AG10803 (cell line): Measurements from ENCODE around the gene ZNF687.
"Not testable (repeated sequence)": the region's sequence is repeated elsewhere in the genome, so short reads cannot be mapped to it uniquely, and the experiment has no call there.

Experiments used
- DNase-seq: peaks from one replicate; pipeline ENCODE4 v3.0.0; 2010; ENCODE audit warnings: low read depth
- H3K4me3 ChIP-seq: 2 replicates; pipeline ENCODE4 v1.5.1; 2011; ENCODE audit warnings: mild to moderate bottlenecking, low read length, control low read depth
- TF ChIP-seq, protein P1 (sequence below): conservative IDR thresholded peaks from 2 replicates; pipeline ENCODE4 v1.5.1; 2011; ENCODE audit warnings: mild to moderate bottlenecking, low read length, control low read depth, inconsistent platforms

ZNF687 gene

DNA sequence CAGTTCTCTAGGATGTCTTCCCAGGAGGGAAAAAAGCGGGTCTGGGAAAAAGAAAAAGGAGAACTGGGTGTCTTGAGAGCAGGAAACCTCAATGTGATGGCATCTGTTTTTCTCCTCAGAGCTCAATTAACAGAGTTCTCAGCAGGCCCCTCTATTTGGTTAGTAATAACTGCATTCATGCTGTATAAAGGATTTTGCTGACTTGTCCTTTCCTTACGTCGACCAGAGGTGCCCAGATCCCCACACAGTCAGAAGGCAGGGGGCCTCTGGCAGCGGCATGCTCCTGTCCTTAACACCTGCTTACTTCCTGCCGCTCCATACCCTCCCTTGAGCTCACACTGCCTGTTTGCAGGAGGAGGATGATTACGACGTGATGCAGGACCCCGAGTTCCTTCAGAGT, 15.3 kb upstream of the ZNF687 start:
- no peak for DNase-seq
- no peak overlapping the region for H3K4me3 ChIP-seq
- TF ChIP-seq, protein P1, sequence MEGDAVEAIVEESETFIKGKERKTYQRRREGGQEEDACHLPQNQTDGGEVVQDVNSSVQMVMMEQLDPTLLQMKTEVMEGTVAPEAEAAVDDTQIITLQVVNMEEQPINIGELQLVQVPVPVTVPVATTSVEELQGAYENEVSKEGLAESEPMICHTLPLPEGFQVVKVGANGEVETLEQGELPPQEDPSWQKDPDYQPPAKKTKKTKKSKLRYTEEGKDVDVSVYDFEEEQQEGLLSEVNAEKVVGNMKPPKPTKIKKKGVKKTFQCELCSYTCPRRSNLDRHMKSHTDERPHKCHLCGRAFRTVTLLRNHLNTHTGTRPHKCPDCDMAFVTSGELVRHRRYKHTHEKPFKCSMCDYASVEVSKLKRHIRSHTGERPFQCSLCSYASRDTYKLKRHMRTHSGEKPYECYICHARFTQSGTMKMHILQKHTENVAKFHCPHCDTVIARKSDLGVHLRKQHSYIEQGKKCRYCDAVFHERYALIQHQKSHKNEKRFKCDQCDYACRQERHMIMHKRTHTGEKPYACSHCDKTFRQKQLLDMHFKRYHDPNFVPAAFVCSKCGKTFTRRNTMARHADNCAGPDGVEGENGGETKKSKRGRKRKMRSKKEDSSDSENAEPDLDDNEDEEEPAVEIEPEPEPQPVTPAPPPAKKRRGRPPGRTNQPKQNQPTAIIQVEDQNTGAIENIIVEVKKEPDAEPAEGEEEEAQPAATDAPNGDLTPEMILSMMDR: no peak

DNA sequence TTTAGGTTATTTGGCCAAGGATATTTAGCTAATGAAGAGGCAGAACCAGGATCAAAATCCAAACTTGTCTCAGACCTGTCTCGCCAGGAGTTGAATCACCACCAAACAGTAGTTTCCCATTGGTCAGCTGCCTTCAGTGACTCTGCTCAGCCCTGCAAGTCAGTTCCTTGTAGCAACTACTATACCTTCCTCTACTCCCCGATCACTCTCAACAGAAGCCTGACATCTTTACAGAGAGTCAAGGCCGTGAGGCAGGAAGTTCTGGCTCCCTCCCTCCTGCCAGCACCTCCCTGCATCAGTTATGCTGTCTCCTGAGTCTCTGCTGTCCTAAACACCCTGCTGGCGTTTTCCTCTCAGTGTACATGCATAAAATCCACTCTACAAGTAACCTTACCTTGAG, 14.3 kb upstream of the ZNF687 start:
- DNase-seq: no peak
- no peak overlapping the region for H3K4me3 ChIP-seq
- TF ChIP-seq, protein P1: no peak

DNA sequence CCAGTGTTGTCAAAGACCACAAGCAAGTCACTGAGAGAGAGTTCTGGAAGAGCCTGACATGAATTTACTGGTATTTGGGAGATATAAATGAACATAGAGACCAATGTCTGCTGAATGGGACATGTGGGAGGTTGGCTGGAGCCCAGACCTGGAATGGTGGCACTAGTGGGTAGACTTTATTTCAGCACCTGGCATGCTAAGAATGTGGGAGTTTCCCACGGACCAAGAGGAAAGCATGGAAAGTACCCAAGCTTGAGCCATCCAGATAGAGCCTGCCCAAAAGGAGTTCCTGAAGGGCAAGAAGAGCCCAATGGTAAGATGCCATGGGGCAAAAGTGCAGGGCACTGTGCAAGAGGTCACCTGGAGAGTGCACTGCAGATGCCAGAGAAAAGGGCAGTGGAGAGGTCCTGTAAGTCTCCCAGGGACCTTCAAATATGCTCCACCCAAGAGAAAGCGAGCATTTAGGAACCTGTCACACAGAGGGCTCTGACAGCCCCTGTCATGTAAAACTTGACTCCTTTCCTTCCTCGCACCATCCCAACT, 8.1 kb upstream of the ZNF687 start:
- no peak overlapping the region for H3K4me3 ChIP-seq
- TF ChIP-seq, protein P1: no peak
- DNase-seq: no peak

DNA sequence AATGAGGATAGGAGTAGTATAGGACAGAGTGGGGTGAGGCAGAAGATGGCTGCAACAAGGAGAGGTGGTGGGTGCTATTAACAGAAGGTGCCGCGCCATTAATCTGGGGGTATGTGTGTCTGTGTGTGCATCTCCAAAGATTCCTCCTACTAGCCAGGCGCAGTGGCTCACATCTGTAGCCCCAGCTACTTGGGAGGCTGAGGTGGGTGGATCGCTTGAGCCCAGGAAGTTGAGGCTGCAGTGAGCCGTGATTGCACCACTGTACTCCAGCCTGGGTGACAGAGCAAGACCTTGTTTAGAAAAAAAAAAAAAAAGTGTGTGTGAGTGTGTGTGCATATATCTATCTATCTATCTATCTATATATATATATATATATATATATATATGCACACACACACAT, 6.8 kb upstream of the ZNF687 start:
- not testable (repeated sequence) for H3K4me3 ChIP-seq, DNase-seq

DNA sequence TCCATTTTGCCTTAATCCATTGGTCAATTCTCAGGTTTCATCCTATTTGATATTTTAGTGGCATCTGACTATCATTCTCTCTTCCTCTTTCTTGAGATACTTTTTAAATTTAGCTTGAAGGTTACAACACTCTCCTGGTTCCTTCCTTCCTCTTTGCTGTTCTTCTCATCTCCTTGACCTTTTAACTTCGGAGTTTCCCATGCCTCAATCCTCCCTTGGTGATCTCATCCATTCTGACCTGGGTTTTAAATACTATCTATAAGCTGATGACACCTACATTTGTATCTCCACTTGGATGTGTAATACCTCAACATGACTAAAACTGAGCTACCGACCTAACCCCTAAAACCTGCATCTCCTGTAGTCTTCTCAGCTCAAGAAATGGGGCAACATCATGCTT, 4.8 kb upstream of the ZNF687 start:
- TF ChIP-seq, protein P1: no peak
- DNase-seq: no peak
- no peak overlapping the region for H3K4me3 ChIP-seq

DNA sequence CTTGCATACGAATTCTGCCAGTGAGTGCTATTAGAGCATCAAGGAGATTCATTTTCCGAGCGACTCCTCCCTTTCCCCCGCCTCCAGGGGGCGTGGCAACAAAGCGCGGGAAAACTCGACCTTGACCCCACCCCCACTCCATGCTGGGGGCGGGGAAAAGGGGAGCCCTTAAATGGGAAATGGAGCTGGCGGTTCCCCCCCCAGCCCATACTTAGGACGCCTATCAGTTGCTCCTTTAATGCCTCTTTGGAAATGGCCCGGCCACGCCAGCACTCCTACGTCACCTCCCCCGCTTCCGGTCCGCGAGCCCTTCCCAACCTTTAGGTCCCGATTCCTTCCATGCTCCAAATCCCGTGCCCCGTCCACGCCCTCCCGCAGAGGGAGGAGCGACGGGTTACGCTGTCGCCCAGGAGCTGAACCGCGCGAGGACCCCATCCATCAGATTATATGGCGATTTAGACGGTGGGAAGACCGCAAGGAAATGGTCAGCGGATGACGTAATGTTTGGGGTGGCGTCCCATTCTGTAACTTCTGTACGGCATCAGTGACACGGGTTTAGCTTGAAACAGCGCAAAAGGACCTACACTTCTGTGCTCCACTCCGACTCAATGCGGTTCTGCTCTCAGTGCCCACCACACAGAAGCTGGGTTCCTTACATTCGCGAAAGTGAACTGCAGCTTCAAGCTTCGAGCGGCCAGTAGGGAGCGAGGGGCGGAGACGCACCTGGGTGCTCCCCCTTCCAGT, 702 bp upstream of the ZNF687 start:
- H3K4me3 ChIP-seq: peak overlapping the region; percentile 78
- peak; percentile 99 for DNase-seq
- TF ChIP-seq, protein P1: peak; percentile 26; the same call in 1 of the 2 replicates

DNA sequence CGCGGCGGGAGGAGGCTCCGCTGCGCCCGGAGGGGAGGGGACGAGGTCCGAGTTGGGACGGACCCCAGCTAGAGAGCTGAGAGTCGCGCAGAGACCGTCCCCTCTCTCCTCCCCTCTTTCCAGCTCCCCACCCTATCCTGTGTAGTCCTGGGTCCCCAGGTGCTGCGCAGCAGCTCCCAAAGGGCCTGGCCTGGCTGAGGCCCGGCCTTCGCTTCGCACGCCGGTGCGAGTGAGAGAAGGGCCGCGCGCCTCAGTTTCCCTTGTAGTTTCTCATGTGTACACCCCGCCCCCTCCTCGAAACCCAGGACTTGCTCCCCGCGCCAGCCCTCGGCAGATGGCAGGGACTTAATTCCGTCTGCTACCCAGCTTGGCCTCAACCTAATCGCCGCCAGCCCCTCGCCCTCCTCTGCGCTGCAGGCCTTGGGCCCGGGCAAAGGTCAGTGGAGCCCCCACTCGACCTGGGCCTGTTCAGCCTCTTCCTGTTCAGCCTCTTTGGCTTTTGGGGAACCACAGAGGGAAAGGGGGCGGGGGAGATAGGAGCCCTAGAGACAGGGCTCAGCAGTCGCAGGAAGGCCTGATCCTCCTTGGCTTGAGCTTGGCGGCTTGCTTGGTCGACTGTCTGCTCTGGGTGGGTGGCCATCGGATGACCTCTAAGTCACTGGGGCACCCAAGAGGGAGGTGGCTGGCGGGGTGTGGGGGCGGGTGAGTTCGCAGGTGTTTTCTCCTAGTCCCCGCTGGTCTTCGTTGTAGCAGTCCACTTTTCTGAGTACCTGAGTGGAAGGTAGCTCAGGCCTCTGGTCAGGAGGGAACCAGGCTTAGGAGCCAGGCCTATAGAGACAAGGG, 1.0 kb downstream of the ZNF687 start:
- no peak for DNase-seq
- TF ChIP-seq, protein P1: no peak
- peak overlapping the region; percentile 90 for H3K4me3 ChIP-seq
